ENCODE data around the gene GLDN. TPM values are rescaled to one million over a fixed set of nuclear protein-coding genes. Genes with fewer than 3 reads are reported as not detected.

Gene GLDN
- total and polyA plus RNA-seq, 2 of the 8 experiments (the other 6 are each of a cell fraction or from before 2014, with no cell fraction given) = 0.24 to 0.50 TPM

GRCh38 chr15:51359981-51360380, 18.5 kb downstream of the GLDN start:
- H2BK12ac ChIP-seq (ENCODE audit: low read depth, low read length) = no peak overlapping the region
- no peak overlapping the region for H3K23ac ChIP-seq (ENCODE audit: insufficient read length)
- no peak overlapping the region for H3K4me3 ChIP-seq (ENCODE audit: extremely low read depth in 1 of 4, insufficient read depth in 2 of 4, low read depth in 3 of 4, low read length in 4 of 4)
- no peak overlapping the region for H3K4ac ChIP-seq (replicated peaks; ENCODE audit: insufficient read length, low read depth, low read length)
- H4K91ac ChIP-seq (replicated peaks; ENCODE audit: insufficient read length, low read length) = no peak overlapping the region
- no peaks in the 10 kb centered on the region for H3K36me3 ChIP-seq (ENCODE audit: control insufficient read depth in 2 of 4, insufficient read depth in 4 of 4, low read length in 3 of 4)
- no peaks in the 10 kb centered on the region for H3K79me1 ChIP-seq (ENCODE audit: low read depth, low read length)
- no peak overlapping the region for H3K9ac ChIP-seq (replicated peaks in 1 of 4; ENCODE audit: extremely low read depth in 1 of 4, low read depth in 3 of 4, low read length in 3 of 4)
- 85% methylated on average over 7 of the region's 7 CpGs; no CpG with 5 or more reads in 1 of the 2 experiments for WGBS, 2 experiments (ENCODE audit: extremely low coverage in 1 of 2, insufficient coverage in 1 of 2, insufficient read length in 1 of 2, insufficient replicate concordance in 2 of 2, low coverage in 1 of 2, low lambda C conversion rate in 2 of 2, missing lambda C conversion rate in 1 of 2)
- CTCF ChIA-PET (ENCODE audit: partially characterized antibody) = interaction anchor here (0.6 to 7.6 kb wide), 5 partner anchors 10 to 79 kb away, joined by 3 to 42 read pairs (median 3); no protein-coding TSS in a partner anchor
- H4K5ac ChIP-seq (ENCODE audit: insufficient read length, low read depth, low read length) = no peak overlapping the region
- POLR2A ChIA-PET (ENCODE audit: partially characterized antibody) = interaction anchor here (0.7 kb wide), 1 partner anchor 11 kb away, joined by 3 read pairs; no protein-coding TSS in a partner anchor
- TF ChIP-seq GABPA (IDR thresholded peaks at IDR 0.05; ENCODE audit: borderline replicate concordance, insufficient read depth, low read length) = no peak
- no peak for TF ChIP-seq FOSL1 (IDR thresholded peaks at IDR 0.05; ENCODE audit: insufficient read depth, low read depth, low read length)
- TF ChIP-seq E2F6 (IDR thresholded peaks at IDR 0.05) = no peak
- TF ChIP-seq SP2 (IDR thresholded peaks at IDR 0.05; ENCODE audit: low read length) = no peak
- H3K4me2 ChIP-seq (ENCODE audit: insufficient read depth in 1 of 2, low read depth in 2 of 2, low read length in 2 of 2) = no peak overlapping the region
- no peak overlapping the region for H4K8ac ChIP-seq (ENCODE audit: extremely low read depth, insufficient read depth, low read length)
- no peak overlapping the region for H3K56ac ChIP-seq (replicated peaks; ENCODE audit: insufficient read length, low read depth, low read length)
- no peaks in the 10 kb centered on the region; a peak in 1 of 7 replicates for H3K27me3 ChIP-seq (replicated peaks in 1 of 4; ENCODE audit: control insufficient read depth in 3 of 4, extremely low read depth in 1 of 4, insufficient read depth in 3 of 4, low read length in 3 of 4)
- DNase-seq (ENCODE audit: low read depth in 1 of 2, low spot score in 2 of 2) = no peak
- H4K20me1 ChIP-seq (replicated peaks in 1 of 2; ENCODE audit: control insufficient read depth in 1 of 2, insufficient read depth in 2 of 2, low read length in 2 of 2) = no peaks in the 10 kb centered on the region
- no peak overlapping the region for H2BK20ac ChIP-seq (ENCODE audit: low read length)
- no peak overlapping the region for H2BK5ac ChIP-seq (ENCODE audit: low read depth, low read length)
- H3K9me3 ChIP-seq (ENCODE audit: insufficient read depth in 2 of 2, low read depth in 1 of 2, low read length in 1 of 2) = no peaks in the 10 kb centered on the region
- no peak overlapping the region for H2BK15ac ChIP-seq (ENCODE audit: low read length)
- H2AK5ac ChIP-seq (ENCODE audit: low read depth, low read length) = no peak overlapping the region
- no peak overlapping the region for H2BK120ac ChIP-seq (replicated peaks; ENCODE audit: low read depth, low read length)
- H3K79me2 ChIP-seq (ENCODE audit: control insufficient read depth in 1 of 2, insufficient read depth in 2 of 2, low read length in 2 of 2) = no peaks in the 10 kb centered on the region
- H2AFZ ChIP-seq (ENCODE audit: low read length) = no peak overlapping the region
- FAIRE-seq = no peak
- H3K23me2 ChIP-seq (ENCODE audit: low read depth, low read length) = no peaks in the 10 kb centered on the region
- H3K4me1 ChIP-seq (replicated peaks in 1 of 4; ENCODE audit: control insufficient read depth in 3 of 4, insufficient read depth in 4 of 4, low read length in 3 of 4) = no peaks in the 10 kb centered on the region
- H3K14ac ChIP-seq (ENCODE audit: insufficient read length) = no peak overlapping the region
- no peak overlapping the region for H3K27ac ChIP-seq (ENCODE audit: low read depth, low read length)
- H3K18ac ChIP-seq (ENCODE audit: extremely low read depth, low read length) = no peak overlapping the region
